Stimulated activated CD4-positive, alpha-beta T cell treated with anti-CD3 and anti-CD28 coated beads, Interleukin-4, amount 100 ng/mL, for 1 hour (primary cell): Measurements from ENCODE around the gene VILL.
"Not testable (repeated sequence)": the region's sequence is repeated elsewhere in the genome, so short reads cannot be mapped to it uniquely, and the experiment has no call there.

Source experiments
- DNase-seq: peaks from one replicate; pipeline ENCODE4 v3.0.0-alpha.2; 2020

VILL gene

DNA sequence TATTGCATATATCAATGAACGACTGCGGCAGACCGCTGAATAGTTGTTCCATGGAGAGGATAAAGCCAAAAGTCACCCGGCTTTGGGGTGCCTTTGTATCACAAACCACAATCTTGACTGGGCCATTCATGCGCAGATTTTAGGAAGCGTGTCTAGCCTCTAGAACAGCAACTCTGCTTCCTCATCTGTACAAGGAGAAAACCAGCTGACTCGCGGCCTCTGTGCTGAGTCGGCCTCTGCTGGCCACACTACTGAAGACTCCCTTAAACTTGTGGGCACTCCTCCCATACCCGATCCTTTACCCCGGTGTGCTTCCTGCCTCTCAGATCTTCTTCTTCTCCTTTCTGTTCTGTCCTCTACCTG lies 49.3 kb downstream of the VILL start:
- DNase-seq: peak; percentile 22

DNA sequence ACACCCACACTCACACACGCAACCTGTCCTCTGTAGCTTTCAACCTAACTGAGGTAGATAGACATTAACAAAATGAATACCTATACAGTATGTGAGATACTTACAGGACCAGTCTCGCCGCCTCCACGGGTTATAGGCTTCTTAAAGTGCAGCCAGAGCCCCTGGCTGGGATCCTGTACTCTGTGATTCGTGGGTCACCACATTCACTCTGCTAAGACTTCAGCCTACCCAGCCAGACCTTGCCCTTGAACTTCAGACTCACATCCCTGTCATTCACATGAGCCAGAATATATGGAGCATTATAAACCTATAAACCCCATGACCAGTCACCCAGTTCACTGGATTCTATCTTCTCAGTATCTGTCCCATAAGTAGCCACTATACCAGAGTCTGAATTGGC lies 49.8 kb downstream of the VILL start:
- DNase-seq: no peak

DNA sequence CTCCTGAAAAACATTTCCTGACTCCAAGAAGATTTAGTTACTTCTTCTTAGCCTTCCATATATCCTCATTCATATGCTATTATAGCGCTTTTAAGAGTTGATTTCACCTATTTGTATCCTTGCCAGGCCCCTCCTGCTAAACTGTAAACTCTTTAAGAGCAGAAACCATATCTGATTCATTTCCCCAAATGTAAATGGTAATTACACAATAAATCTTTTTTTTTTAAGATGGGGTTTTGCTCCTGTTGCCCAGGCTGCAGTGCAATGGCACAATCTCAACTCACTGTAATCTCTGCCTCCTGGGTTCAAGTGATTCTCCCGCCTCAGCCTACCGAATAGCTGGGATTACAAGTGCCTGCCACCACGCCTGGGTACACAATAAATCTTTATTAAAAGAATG lies 52.9 kb downstream of the VILL start:
- no peak for DNase-seq

DNA sequence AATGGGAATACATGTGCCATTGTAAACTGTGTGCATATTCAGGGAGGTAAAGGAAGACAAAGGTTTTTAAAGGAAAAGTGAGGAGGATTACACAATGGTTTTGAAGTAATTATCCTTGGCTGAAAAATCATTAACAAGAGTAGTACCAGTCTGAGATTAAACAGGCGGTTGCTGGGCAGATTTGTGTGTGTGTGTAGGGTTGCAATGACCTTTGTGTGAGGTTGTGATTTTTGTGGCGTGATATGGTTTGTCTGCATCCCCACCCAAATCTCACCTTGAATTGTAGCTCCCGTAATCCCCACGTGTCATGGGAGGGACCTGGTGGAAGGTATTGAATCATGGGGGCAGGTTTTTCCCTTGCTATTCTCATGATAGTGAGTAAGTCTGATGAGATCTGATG lies 55.4 kb downstream of the VILL start:
- no peak for DNase-seq

DNA sequence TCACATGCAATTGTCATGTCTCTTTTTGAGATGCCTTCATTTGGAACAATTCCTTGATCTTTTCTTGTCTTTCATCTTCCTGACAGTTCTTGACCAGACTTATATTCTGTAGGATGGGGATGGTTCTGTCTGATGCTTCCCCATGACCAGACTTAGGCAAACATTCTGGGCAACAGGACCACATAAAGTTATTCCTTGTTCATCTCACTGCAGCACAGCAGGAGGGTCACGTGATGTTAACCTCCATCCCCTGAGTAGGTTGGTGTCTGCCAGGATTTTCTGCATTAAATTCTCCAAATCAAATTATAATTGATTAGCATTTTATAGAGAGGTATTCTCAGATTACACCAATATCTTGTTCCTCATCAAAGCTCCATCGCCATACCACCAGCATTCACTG lies 56.2 kb downstream of the VILL start:
- DNase-seq: no peak

DNA sequence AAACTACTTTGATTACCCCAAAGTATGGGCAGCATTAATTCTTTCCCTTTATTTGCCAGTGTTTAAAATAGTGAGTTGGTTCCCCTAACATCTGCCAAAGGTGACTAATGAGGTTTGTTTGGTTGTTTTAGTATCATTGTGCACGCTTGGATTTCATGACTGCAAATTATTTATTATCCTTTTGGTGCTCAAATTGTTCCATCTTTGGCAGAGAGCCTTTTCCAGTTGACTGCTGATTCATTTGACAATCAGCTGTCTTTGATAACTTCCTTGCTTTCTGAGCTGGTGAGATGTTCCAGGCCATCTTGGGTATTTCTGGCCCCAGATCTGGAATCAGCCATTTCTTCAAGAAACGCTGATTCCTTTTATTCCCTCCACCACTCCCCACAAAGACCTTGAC lies 57.3 kb downstream of the VILL start:
- no peak for DNase-seq

DNA sequence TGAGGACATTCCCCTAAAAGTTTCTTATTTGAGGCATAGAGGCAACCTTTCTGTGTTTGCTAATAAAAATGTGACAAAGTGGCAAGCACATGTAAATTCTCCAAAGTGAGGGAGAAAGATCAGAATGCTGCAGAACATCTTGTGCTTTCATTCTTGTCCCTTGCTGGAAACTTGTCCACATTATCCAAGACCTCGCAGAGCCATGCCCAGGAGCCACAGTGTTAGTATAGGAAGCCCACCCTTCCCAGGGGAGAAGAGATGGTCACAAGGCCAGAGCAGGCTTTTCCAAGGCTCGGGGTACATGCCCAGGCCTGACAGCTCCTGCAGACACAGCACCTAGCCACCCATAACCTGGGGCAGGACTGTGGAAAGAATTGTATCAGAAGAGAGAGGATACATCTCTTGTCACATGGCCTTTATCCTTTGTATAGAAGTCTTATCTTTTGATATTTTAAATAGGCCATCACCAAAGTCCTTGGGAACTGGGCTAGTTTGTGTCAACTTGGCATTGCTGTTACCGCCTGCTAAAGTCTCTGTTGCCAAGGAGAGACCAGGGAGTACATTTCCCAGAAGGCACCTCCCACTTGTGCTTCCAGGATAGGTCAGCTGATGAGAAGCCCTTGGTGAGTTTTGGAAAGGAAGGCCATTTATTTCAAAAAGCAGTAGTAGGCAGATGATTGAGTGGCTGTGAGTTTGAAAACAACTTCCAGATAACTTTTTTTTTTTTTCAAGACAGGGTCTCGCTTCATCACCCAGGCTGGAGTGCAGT lies 59.0 kb downstream of the VILL start:
- no peak for DNase-seq

DNA sequence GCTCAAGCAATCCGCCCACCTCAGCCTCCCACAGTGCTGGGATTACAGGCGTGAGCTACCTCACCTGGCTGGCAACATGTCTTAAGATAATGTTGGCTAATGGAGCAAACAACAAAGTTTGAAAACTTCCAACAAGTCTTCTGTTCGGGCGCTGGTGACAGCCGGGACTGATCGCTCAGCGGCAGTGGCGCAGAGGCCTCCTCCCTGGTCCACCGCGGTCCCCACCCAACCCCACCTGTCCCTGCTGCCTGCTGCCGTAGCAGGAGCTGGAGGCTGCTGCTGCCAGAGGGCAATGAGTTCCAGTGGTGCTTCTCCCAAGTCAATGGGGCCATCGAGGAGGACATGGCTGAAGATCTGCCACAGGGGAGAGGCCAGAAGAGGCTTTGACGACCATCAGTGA lies 60.5 kb downstream of the VILL start:
- DNase-seq: no peak

DNA sequence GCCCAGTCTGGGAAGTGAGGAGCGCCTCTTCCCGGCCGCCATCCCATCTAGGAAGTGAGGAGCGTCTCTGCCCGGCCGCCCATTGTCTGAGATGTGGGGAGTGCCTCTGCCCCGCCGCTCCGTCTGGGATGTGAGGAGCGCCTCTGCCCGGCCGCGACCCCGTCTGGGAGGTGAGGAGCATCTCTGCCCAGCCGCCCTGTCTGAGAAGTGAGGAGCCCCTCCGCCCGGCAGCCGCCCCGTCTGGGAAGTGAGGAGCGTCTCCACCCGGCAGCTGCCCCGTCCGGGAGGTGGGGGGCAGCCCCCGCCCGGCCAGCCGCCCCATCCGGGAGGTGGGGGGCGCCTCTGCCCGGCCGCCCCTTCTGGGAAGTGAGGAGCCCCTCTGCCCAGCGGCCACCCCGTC lies 62.7 kb downstream of the VILL start:
- not testable (repeated sequence) for DNase-seq

DNA sequence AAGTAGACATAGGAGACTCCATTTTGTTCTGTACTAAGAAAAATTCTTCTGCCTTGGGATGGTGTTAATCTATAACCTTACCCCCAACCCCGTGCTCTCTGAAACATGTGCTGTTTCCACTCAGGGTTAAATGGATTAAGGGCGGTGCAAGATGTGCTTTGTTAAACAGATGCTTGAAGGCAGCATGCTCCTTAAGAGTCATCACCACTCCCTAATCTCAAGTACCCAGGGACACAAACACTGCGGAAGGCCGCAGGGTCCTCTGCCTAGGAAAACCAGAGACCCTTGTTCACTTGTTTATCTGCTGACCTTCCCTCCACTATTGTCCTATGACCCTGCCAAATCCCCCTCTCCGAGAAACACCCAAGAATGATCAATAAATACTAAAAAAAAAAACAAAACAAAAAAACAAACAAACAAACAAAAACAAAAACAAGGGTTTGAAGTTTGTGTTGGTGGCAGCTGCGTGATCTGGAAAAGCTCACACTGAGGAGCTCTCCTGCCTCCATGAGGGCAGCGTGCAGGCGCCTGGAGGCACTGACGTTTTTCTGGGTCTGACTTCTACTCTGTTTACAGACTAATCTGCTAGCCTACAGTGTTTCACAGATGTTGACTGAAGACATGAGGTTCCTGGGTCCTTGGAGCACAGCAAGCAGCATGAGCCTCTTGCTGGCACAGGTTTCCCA lies 63.4 kb downstream of the VILL start:
- not testable (repeated sequence) for DNase-seq

DNA sequence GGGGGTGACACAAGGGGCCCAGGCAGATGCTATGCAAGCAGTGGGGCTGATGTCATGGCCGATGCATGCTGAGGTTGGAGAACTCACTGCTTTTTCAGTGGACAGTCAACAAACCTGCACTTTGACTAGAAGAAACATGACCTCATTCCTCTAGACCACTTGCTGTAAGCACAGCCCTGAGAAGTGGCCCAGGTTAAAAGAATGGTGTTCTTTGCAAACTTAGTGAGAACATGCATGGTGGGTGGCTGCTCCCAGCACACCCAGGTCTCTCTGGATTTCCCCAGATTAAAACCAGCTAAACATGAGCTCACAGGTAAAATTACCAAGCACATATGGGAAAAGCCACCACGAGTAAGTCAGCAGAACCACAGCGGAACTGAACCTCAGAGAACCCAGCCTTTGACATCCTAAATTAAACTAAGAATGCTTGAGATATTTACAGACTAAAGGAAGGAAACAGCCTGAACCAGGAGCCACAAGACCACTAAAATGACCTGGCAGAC lies 64.0 kb downstream of the VILL start:
- no peak for DNase-seq
